Stimulated activated CD4-positive, alpha-beta T cell treated with anti-CD3 and anti-CD28 coated beads, Interleukin-4, amount 100 ng/mL, for 48 hours (primary cell): Measurements from ENCODE around the gene RNF5.
"Not testable (repeated sequence)": the region's sequence is repeated elsewhere in the genome, so short reads cannot be mapped to it uniquely, and the experiment has no call there.

Experiments
- DNase-seq, 2 donors: peaks; one replicate each; pipeline ENCODE4 v3.0.0-alpha.2; 2020; ENCODE audit warnings: low read depth in 2 of 2

Gene RNF5

DNA sequence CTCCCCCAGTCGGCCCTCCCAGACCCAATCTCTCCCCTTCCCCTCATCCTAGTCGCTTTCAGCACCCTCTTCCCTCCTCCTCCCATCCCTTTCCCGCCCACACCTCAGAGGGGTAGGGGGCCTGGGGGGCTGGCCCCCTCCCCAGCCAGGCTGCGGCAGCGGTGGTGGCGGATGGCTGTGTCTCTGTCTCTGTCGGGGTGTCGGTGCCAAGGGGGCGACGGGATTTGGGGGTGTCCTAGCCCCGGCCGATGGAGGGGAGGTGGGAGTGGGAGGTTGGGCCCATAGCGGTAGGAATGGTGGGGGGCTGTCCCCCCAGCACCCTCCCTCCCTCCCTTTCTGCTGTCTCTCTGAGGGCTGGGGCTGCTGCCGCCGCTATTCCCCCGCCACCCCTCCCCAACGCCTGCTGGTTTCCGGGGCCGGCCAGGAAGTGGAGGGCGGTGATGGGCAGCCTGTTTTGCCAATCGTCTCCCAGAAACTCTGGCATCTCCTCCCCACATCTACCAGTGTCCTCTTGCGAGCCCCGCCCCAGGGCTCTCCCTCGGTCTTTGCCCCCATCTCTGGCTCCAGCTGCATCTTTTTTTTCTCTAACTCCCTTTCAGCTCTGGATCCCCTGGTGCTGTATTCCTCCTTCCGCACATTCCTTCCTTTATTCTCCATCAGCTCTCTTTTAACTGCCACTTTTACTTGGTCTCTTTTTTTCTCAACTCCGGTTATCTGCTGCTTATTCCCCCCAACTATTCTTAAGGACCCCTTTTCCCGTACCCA, 2.3 kb upstream of the RNF5 start, which contains the start of gene AGPAT1:
Gene AGPAT1, minus strand, starts transcription at position 374 of the 765 bp plus-strand sequence. CDS start 4,588 bp downstream, outside the sequence.
- peak; percentile 96 for DNase-seq

DNA sequence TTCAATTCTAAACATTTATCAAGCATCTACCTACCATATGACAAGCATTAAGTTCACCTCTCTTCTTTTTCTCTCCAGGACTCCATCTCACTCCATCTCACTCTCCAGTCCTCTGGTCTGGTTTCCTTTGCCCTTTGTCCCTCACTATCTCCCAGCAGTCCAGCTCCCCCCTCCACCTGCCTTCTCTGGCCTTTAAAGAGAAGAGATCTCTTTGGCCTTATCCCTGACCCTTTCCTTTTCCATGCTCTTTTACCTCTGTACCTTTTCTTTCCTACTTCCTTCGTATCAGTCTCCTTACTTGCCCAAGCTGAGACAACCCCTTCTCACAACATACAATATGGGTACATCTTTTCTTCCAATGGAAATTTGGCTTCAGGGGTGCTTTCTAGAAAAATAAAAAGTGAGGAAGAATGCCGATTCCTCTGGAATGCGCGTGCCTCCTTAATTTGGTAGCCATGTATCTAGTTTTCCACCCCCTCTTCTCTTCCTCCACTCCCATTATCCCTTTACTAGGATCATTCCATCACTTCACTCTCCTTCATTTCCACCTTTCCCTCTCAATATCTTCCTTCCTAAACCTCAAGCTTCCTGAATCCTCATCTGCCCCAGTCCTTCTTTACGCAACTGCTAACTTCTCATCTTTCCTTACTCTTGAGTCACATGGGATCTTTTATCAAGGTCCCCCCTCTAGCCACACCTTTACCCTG, 1.6 kb upstream of the RNF5 start:
- no peak for DNase-seq

DNA sequence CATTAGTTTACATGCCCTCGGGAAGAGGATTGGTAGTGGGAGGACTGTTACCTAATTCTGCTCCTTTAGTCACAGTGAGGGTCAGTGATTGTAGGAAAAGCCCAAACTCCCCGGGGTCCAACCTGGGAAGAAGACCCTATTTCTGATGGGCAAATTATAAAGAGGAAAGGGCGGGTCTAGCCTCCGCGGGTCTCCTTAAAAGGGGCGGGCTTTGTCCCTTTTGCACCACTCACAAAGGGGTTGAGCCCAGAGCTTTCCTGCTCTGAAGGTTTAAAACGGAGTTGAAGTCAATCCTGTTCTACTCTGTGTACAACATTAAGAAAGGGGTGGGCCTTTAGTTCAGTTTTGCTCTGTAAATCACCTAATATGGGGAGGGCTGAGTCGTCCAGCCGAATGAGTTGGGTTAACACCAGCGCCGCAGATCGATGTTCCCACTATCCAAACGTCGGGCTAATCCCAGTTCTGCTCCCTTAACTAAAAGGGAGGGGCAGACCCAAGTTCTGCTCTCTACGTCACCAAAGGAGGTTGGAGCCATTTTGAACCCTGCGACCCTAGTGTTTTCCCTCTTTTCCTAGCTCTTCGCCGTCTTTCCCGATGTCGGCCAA, 920 bp upstream of the RNF5 start:
- peak in 1 of 2 donors; percentile 28 for DNase-seq

DNA sequence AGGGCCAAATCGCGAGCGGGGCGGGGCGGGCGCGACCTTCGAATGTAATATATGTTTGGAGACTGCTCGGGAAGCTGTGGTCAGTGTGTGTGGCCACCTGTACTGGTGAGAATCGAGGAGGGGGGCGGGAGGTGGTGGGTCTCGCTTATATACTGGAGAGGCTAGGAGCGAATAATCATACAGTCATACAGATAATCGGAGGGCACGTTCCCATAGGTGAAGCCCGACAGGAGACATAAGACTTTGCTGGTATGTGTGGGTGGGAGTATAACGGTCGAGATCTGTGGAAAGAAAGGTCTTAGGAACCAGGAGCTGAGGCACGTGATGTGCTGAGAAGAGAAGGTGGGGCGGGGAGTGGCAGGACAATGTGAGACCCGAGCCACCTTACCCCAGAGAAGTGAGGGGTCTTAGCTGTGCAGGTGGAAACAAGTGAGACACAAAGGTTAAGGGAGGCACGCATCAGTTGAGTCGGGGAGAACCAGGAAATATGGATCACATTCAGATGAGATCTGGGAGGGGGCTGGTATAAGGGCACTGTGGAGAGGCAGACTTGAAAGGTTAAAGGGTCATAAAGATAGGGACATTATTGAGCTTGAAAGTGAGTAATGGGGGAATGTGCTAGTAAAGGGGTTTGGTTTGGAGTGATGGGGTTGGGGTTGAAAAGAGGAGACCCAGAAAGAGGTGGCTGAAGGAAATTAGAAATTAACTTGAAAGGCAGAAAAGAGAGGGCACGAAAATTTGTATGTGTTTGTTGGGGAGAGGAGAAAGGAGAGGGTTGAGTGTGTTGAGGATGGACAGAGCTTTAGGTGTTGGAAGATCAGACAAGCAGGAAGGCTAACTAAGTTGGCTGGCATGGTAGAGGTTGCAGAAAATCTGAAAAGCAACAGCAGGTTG, 589 bp downstream of the RNF5 start:
- DNase-seq, result no peak

DNA sequence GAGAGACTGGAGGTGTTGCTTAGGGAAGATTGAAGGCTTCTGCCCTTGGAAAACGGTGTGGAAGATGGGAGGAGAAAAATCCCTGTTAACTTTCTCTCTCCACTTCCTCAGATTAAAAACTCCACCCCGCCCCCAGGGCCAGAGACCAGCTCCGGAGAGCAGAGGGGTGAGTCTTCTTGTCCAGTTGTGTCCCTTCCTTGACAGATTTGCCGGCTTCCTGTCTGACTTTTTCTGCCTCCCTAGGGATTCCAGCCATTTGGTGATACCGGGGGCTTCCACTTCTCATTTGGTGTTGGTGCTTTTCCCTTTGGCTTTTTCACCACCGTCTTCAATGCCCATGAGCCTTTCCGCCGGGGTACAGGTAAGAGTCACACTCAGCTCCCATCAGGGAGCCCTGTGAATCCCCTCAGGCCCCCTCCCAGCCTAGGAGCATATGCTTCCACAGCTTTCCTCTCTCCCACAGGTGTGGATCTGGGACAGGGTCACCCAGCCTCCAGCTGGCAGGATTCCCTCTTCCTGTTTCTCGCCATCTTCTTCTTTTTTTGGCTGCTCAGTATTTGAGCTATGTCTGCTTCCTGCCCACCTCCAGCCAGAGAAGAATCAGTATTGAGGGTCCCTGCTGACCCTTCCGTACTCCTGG, 1.7 kb downstream of the RNF5 start:
- no peak for DNase-seq

DNA sequence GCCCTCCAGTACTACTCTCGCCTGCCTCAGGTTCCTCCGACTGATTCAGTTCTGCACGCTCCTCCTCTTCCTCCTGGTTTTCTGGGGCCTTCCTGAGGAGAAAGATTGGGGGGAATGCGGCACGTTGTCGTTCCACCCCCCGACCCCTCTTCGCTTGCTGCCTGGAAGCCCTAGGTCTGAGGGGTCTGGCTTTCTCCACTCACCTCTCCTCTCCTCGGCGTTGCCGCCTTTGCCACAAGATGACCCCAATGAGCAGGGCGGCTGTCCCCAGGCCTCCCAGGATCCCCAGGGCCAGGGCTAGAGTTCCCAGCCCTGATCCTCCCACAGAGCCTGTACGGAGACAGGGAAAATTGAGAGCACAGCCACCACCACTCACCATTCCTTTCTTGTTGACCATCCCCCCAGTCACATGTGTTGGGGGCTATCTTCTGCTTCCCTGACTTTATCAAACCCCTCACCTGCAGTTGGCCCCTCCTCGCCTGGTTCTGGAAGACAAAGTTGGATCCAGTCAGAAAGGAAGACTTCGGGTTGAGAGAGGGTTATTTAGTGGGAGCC, 3.0 kb downstream of the RNF5 start:
- DNase-seq, result no peak

DNA sequence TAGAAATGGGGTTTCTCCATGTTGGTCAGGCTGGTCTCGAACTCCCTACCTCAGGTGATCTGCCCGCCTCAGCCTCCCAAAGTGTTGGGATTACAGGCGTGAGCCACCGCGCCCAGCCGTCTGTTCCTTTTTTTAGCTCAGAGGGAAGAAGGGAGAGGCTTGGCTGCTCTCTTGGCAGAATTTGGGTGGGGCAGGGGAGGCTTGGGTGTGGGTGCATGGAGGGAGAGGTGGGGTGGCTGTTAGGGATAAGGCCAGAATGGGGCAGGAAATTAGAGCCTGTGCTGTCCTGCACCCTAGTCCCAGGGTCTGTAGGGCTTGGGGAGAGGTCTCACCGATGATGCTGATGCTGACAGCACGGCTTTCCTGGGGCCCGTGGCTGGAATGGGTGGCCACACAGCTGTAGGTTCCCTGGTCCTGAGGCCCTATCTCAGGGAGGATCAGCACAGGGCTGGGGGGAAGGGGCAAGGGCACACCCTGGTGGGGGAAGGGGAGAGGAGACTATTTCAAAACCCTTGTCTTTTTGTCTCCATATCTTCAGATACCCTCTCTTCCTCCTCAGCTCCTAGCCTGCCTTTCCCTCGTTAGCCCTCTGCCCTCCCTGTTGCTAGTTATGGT, 3.8 kb downstream of the RNF5 start:
- DNase-seq, result no peak

DNA sequence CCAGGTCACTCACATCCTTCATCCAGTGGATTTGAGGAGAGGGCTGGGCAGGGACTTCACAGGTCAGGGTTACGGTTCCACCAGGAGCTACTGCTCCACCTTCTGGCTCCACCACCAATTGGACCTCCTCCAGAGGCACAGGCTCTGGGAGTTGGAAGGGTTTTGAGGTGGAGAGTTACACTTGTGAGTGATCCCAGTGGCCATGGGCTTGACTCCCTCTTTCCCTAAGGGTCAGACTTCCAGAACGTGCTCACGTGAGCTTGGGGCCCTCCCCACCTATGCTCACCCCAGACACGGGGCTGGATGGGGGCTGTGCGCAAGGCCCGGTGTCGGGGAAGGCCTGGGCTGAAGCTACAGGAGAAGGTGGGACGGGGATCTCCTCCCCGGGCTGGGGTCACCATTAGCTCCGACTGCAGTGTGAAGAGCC, 4.4 kb downstream of the RNF5 start:
- DNase-seq, result no peak

DNA sequence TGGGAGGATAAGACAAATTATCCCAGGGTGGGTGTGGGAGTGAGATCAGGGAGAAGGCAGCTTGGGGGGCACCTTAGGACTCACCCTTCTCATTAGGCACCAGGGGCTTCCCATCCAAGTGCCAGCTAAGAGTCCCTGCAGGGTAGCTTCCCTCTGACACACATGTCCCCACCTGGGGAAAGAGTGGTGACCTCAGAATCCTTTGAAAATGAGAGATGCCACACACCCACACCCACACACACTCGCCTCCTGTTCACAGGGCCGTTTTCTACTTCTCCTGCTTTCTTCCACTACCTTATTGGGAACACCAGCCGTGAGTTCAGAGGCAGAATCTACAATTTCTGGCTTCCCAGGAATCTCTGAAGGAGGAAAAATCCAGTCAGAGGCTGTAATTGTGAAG, 4.8 kb downstream of the RNF5 start:
- DNase-seq, result no peak

DNA sequence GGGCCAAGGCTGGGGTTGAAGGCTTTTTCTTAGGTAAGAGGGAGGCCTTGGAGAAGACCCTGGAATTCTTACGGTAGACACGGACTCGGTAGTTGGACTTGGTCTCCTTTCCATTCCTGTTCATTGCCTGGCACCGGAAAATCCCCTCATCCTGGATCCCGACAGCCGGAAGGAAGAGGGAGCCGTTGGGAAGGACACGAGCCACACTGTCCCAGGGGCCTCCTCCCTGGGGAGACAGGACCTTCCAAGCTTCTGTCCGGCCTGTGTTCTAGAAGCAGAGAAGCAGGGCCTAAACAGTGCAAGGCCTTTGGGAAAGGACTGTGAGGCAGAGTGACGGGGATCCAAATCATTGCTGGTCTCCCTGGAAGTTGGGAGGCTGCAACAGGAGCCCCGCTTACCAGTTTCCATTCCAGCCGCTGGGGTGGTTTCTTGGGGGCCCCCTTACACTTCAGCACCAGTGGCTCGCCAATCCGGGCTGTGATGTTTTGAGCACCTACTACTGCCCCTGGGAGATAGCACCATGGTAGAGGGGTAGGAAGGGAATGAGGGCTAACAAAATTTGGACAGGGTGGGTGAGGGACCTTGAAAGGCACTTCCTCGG, 5.4 kb downstream of the RNF5 start:
- no peak for DNase-seq

DNA sequence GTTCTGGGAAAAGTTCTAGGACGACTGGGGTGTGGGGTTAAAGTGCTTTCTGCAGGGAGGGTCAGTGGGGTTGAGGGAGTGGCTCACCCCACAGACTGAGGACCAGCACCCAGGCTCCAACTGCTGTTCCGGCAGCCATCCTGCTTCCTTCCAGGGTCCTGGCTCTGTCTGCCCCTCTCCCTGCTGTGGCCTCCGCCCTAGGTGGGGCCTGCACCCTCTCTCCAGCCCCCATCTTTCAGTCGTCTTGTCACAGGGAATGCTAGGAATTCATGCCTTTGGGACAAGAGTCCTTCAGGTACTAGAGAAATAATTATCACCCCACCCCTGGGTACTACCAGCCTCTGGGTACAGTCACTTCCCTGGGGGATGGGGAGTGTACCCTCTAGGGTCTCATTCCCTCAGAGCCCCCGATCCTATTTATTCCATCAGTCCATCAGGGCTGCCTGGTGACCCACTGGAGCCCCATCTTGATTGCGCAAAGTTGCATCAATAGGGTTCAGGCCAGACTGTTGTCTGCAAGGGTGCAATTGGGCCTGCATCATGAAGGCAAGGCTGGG, 6.0 kb downstream of the RNF5 start, which contains the start of gene AGER:
Gene AGER, minus strand, starts transcription at position 170 of the 557 bp plus-strand sequence. Its CDS starts 31 bp downstream, at position 139.
- no peak for DNase-seq

DNA sequence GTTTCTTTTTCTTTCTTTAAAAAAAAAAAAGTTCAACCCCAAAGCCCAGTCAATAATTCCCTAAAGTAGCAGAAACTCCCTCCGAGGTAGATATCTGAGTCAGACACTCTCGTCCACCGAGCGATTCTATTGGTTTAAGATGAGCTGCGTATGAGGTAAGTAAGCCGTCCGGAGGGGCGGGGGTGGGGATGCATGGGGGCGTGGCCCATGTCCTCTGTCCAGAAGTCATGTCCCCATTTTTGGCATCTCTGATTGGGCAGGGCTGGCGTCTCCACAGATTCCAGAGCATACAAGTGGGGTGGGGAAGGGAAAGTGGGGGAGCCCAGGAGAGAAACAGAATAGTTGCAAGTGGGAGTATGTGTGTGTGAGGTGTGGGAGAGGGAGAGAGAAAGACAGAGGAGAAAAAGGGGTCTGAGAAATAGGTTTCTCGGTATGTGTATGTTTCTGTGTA, 7.5 kb downstream of the RNF5 start:
- DNase-seq, result peak; percentile 40 to 58

DNA sequence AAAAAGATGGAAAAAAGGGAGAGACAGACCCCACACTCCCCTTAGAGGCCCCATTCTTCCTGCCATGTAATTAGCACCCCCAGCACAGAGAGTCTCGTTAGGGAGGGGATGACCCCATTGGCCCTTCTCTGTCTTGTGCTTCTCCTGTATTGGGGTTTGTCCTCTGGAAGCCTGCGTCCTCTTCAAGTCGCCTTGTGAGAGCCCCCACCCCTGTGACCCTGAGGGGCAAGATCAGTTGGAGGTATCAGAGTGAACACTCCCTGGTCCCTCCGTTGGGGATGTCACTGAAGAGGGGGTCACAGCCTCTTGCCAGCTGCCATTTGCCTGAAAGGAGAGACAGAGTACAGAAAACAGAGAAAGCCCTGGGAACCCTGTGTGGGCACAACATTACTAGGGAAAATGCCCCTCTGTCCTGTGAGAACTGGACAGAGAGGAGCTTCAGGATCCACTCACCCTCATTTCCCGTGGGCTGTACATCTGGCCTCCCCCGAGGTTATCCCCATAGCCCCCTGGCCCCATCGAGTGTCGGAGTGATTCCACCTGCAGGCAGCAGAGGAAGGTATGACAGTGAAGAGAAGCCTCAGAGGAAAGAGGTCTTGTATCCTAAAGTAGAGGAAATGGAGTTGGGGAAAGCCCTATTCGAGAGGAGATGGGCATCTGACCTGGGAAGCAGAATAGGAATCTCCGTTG, 8.1 kb downstream of the RNF5 start:
- DNase-seq, result not testable (repeated sequence)

DNA sequence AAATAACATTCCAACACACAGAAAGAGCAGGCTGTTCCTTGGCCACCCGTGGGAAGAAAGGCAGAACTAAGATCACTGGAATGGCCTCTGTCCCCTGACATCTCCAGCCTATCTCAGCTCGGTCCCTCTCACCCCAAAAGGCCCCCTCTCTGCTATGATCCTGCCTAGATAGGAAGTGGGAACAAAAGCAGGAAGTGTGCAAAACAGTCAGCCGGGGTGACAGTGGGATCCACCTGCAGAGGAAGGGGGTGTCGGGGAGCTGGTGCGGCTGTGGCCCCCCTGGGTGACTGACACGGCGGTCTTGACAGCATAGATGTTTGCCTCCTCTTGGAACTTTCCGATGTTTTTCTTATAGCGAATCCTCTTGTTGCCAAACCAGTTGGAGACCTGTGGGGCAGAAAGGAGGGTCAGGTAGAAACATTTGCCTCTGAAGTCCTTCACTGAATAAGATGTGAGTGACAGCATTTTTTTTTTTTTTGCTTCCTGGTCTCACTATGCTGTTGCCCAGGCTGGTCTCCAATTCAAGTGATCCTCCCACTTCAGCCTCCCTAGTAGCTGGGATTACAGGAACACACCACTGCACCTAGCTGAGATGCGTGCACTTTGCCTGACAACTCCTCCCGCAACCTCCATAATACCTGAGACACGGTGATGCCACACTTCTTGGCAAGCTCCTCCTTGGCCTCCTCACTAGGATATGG, 9.0 kb downstream of the RNF5 start:
- DNase-seq, result no peak

DNA sequence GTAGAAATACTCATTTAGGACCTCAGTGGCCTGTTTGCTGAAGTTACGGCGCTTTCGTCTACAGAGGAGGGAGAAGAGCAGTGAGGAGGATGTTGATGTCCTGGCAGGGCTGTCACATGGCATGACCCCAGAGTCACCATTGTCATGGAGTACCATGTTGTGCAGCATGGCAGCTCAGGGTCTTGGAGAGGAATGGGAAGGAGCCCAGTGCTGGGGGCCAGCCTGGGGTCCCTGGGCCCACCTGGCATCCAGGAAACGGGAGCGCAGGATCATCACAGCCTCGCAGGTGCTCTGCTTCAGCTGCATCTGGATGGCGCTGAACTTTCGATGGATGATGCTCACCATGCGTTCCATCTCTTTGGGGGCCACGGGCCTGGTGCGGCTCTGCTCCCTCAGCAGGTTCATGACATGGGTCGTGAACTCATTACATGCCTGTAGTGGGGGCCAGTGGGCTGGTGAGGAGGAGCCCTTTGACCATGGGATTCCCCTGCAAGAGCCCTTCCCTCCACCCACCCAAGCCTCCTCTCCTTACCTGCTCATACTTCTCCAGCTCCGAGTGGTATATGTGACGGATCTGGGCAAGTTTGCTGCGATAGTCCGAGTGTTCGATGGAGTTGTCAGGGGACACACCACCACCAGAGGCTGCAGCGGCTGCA, 9.6 kb downstream of the RNF5 start:
- DNase-seq, result not testable (repeated sequence)

DNA sequence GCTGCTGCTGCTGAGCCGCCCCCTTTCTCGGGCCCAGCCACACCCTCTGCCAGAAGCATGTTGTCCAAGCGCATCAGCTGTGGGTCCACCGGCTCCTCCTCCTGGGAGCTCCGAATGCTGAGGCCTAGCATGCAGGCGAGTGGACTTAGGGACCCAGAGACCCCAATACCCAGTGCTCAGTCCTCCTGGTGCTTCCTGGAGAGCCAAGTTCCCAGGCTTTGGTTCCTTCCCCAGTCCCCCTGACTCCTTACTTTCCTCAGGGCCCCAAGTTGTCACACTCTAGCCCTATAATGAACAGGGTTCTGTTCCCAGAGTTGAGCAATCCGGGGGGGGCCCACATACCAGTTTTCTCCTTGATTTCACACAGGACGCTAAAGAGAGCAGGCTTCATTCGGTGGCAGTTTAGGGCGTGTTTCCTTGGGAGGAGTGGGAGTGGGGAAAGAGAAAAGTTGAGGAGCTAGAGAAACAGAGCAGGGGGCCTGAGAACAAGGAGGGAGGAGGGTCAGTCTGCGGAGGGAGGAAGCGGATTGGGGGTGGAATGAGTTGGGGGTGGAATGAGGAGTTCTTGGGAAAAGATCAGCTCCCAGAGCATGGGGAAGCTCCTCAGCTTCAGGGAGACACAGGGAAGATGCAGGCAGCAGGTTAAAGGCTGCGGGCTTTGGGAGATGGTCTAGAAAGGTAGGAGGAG, 10.3 kb downstream of the RNF5 start:
- no peak for DNase-seq
